ENCODE data around the gene ZCCHC17. TPM values are rescaled to one million over a fixed set of nuclear protein-coding genes. Genes with fewer than 3 reads are reported as not detected.

The ZCCHC17 gene
- total RNA-seq, 1 experiment from 2014 or later = 29.3 TPM

DNA sequence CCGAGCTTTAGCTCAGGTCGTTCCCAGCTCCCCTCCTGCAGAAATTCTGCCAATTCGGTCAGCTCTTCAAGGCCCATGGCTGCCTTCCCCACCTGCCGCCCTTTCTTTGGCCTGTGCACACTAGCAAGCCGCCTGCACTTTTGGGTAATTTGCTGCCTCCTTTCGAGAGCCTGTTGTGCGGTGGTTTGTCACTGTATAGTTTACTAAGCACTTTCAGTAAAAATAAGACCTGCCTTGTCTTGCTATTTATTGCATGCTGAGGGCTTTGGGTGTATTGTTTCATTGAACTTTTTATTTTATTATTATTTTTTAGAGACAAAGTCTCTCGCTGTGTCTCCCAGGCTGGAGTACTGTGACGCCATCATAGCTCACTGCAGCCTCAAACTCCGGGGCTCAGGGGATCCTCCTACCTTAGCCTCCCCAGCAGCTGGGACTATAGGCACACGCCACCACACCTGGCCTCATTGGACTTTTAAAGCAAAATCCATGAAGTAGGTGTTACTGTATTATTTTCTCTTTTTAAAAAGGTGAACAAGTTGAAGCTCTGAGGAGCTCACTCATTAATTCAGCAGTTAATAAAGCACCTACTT, 77.2 kb downstream of the ZCCHC17 start:
- DNase-seq (ENCODE audit: unreplicated experiment) = no peak
- CTCF ChIA-PET = interaction anchor here (0.6 kb wide), 2 partner anchors 54 to 69 kb away, joined by 3 to 5 read pairs; no protein-coding TSS in a partner anchor
- no TSS peak for BruUV-seq (replicated peaks)
- Mint-ChIP-seq H3K4me1 (ENCODE audit: insufficient read depth, unreplicated experiment) (peaks cover 13% of the 10 kb centered on the region), H3K4me3 (ENCODE audit: unreplicated experiment) (no peak overlapping the region), H3K36me3 (ENCODE audit: insufficient read depth, unreplicated experiment) (peaks cover 5% of the 10 kb centered on the region), H3K9me3 (ENCODE audit: unreplicated experiment) (no peaks in the 10 kb centered on the region), H3K27ac (ENCODE audit: low read depth, unreplicated experiment) (no peak overlapping the region), H3K27me3 (ENCODE audit: insufficient read depth, unreplicated experiment) (no peaks in the 10 kb centered on the region)
- POLR2A ChIA-PET = interaction anchor here (0.7 kb wide), 1 partner anchor 17 kb away, joined by 4 read pairs; no protein-coding TSS in a partner anchor
- TF ChIP-seq, protein P1, sequence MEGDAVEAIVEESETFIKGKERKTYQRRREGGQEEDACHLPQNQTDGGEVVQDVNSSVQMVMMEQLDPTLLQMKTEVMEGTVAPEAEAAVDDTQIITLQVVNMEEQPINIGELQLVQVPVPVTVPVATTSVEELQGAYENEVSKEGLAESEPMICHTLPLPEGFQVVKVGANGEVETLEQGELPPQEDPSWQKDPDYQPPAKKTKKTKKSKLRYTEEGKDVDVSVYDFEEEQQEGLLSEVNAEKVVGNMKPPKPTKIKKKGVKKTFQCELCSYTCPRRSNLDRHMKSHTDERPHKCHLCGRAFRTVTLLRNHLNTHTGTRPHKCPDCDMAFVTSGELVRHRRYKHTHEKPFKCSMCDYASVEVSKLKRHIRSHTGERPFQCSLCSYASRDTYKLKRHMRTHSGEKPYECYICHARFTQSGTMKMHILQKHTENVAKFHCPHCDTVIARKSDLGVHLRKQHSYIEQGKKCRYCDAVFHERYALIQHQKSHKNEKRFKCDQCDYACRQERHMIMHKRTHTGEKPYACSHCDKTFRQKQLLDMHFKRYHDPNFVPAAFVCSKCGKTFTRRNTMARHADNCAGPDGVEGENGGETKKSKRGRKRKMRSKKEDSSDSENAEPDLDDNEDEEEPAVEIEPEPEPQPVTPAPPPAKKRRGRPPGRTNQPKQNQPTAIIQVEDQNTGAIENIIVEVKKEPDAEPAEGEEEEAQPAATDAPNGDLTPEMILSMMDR (IDR thresholded peaks at IDR 0.05; ENCODE audit: unreplicated experiment) = no peak
- intact Hi-C loops (cut with micrococcal nuclease) = no loop called here

DNA sequence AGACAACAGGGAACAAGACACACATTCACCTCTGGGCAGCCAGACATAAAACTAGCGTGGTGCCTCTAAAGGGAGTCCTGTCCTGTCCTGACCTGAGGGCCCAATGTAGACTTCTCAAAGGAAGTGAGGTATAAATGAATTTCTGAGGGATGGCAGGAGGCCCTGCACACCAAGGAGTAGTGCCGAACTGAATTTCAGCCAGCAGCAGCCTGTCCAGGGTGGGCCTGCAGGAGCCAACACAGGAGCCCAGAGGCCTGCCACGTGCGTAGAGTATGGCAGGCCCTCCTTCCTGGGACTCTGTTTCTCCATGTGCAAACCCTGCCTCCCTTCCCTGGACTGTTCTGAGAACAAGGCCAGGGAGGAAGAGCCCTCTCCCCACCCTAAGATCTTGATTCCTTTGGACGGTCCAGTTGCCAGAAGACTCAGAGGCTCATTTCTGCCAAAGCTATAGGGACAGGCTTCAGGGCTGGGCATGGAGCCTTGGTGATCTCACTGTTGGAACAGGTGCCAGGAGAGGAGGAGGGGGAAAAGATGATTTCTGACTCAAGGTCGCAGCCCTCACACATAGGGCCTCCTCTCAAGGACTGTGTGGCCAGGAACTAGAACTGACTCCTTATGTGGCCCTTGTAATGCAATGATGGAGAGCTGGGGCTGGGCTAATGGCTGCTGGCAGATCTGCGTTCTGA, 77.8 kb downstream of the ZCCHC17 start:
- no TSS peak for BruUV-seq (replicated peaks)
- H3K27me3 Mint-ChIP-seq (ENCODE audit: insufficient read depth, unreplicated experiment) = no peaks in the 10 kb centered on the region
- H3K9me3 Mint-ChIP-seq (ENCODE audit: unreplicated experiment) = no peaks in the 10 kb centered on the region
- DNase-seq (ENCODE audit: unreplicated experiment) = peak; percentile 42
- intact Hi-C loops (cut with micrococcal nuclease) = no loop called here
- peaks cover 5% of the 10 kb centered on the region for H3K36me3 Mint-ChIP-seq (ENCODE audit: insufficient read depth, unreplicated experiment)
- H3K4me3 Mint-ChIP-seq (ENCODE audit: unreplicated experiment) = no peak overlapping the region
- peaks cover 13% of the 10 kb centered on the region for H3K4me1 Mint-ChIP-seq (ENCODE audit: insufficient read depth, unreplicated experiment)
- CTCF ChIA-PET = interaction anchor here (0.7 kb wide), 1 partner anchor 415 kb away, joined by 3 read pairs; no protein-coding TSS in a partner anchor
- TF ChIP-seq, protein P1 (IDR thresholded peaks at IDR 0.05; ENCODE audit: unreplicated experiment) = no peak
- POLR2A ChIA-PET = no interaction called here
- H3K27ac Mint-ChIP-seq (ENCODE audit: low read depth, unreplicated experiment) = no peak overlapping the region

DNA sequence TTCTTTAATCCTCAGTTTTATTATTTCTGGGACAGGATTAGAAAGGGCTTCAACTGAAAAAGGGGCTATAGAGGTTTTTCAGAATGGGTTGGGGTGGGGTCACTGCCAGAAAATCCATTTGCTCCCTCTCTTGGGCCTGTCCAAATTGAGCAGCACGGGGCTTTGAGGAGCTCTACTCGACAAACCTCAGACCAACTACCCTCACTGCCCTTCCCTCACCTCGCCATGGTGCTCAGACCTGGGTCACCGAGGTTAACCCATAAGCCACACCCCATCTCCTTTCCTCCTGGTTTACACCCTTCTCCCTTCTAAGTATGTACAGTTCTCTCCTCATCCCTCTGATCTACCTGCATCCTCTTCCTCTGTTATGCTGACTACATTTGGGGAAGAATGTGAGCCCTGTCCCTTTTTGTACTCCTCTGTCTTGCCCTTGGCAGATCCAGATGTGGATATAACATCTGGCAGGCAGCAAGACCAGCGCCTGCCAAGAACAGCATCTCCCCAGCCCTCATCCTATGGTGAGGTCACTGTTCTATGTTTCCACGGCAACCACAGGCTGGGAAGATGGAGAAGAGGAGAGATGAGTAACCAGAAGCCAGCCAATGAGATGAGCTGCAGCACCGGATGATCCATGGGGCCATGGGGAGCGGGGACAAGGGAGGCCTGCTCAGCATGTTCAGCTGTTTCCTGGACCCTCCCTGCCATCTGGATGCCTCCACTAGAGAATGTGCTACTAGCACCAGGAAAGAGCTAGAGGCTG, 79.7 kb downstream of the ZCCHC17 start:
- Mint-ChIP-seq H3K4me3 (ENCODE audit: unreplicated experiment) (no peak overlapping the region), H3K36me3 (ENCODE audit: insufficient read depth, unreplicated experiment) (peaks cover 5% of the 10 kb centered on the region), H3K27ac (ENCODE audit: low read depth, unreplicated experiment) (no peak overlapping the region), H3K9me3 (ENCODE audit: unreplicated experiment) (no peaks in the 10 kb centered on the region), H3K4me1 (ENCODE audit: insufficient read depth, unreplicated experiment) (peaks cover 13% of the 10 kb centered on the region), H3K27me3 (ENCODE audit: insufficient read depth, unreplicated experiment) (no peaks in the 10 kb centered on the region)
- ChIA-PET POLR2A (interaction anchor here (0.6 kb wide), 2 partner anchors 57 to 118 kb away, joined by 3 read pairs; no protein-coding TSS in a partner anchor), CTCF (no interaction called here)
- peak; percentile 50 for DNase-seq (ENCODE audit: unreplicated experiment)
- intact Hi-C loops (cut with micrococcal nuclease) = no loop called here
- BruUV-seq (replicated peaks) = no TSS peak
- TF ChIP-seq, protein P1 (IDR thresholded peaks at IDR 0.05; ENCODE audit: unreplicated experiment) = no peak

DNA sequence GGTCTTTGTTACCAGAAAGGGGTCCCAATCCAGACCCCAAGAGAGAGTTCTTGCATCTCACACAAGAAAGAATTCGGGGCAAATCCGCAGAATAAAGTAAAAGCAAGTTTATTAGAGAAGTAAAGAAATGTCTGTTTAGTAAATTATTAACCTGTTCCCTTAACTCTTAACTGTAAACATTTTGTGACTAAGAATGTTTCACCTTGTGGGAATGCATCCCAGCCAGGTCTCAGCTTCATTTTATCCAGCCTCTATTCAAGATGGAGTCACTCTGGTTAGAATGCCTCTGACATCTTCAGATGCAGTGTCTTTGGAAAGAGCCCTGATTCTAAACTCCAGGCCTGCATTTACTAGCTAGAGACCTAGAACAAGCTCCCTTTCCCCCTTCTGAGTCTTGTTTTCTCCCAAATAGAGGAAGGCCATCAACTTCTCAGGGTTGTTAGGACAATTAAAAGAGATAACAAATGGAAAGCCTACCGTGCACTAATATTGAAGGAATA, 80.6 kb downstream of the ZCCHC17 start:
- no peaks in the 10 kb centered on the region for H3K9me3 Mint-ChIP-seq (ENCODE audit: unreplicated experiment)
- CTCF ChIA-PET = interaction anchor here (0.6 to 0.7 kb wide), 2 partner anchors 36 to 37 kb away, joined by 3 read pairs; no protein-coding TSS in a partner anchor
- intact Hi-C loops (cut with micrococcal nuclease) = no loop called here

More for the DNA sequence above, 80.6 kb downstream of the ZCCHC17 start:
- Mint-ChIP-seq H3K4me3 (ENCODE audit: unreplicated experiment) (no peak overlapping the region), H3K36me3 (ENCODE audit: insufficient read depth, unreplicated experiment) (peaks cover 5% of the 10 kb centered on the region), H3K27ac (ENCODE audit: low read depth, unreplicated experiment) (no peak overlapping the region), H3K27me3 (ENCODE audit: insufficient read depth, unreplicated experiment) (no peaks in the 10 kb centered on the region), H3K4me1 (ENCODE audit: insufficient read depth, unreplicated experiment) (peaks cover 13% of the 10 kb centered on the region)
- POLR2A ChIA-PET = interaction anchor here (0.7 kb wide), 1 partner anchor 16 kb away, joined by 3 read pairs; no protein-coding TSS in a partner anchor
- TF ChIP-seq, protein P1 (IDR thresholded peaks at IDR 0.05; ENCODE audit: unreplicated experiment) = no peak
- no peak for DNase-seq (ENCODE audit: unreplicated experiment)
- BruUV-seq (replicated peaks) = no TSS peak
